GM12878 (cell line): ENCODE data around the gene BAAT. TPM values are rescaled to one million over a fixed set of nuclear protein-coding genes. Genes with fewer than 3 reads are reported as not detected.

Experiments used
- ATAC-seq: fragments of 200-7000 bp; cut with Tn5 transposase; 3 replicates; pipeline ENCODE4 v1.9.1; 2020; ENCODE audit warnings: mild to moderate bottlenecking, moderate library complexity
- BruUV-seq: library from RNA; stranded (reverse); fragments of 400-500 nt; replicated peaks from 2 replicates; lab custom pipeline; 2021; lab: Mats Ljungman, UMichigan
- CTCF ChIA-PET: fragments of 300-600 bp; sonication (Branson Sonifier 250); formaldehyde crosslinking; extraction: SDS; loops from one replicate; lab custom pipeline; 2021; ENCODE audit warnings: inconsistent platforms; lab: Yijun Ruan, JAX
- POLR2A ChIA-PET: fragments of 350-600 bp; formaldehyde crosslinking; extraction: SDS; loops from one replicate; lab custom pipeline; 2021; ENCODE audit warnings: inconsistent platforms; lab: Charles Lee
- RAD21 ChIA-PET: fragments of 300-600 bp; sonication (Branson Sonifier 250); formaldehyde crosslinking; loops from one replicate; lab custom pipeline; 2023; ENCODE audit warnings: antibody characterized with exemption; ENCODE audit not compliant: unreplicated experiment; lab: Charles Lee
- SMC1A ChIA-PET: fragments of 300-600 bp; sonication (Branson Sonifier 250); formaldehyde crosslinking; loops from one replicate; lab custom pipeline; 2023; ENCODE audit not compliant: unreplicated experiment, uncharacterized antibody; lab: Charles Lee
- DNase-seq: peaks from one replicate; pipeline ENCODE4 v3.0.0-alpha.2; 2011; ENCODE audit warnings: low read depth, low spot score
- FAIRE-seq: peaks from 3 replicates; lab custom pipeline; 2011; peaks lifted over from hg19 to GRCh38; lab: Jason Lieb, UNC
- H2AFZ ChIP-seq: 2 replicates; pipeline ENCODE4 v1.6.0; 2011; ENCODE audit warnings: low read depth, low read length, control low read depth; ENCODE audit not compliant: control insufficient read depth
- H3K27ac ChIP-seq: 2 replicates; pipeline ENCODE4 v1.5.1; 2011; ENCODE audit warnings: control low read depth; ENCODE audit not compliant: control insufficient read depth, insufficient read depth
- H3K27me3 ChIP-seq, 2 experiments: replicated peaks in 1 of 2; 2 replicates each; pipeline versions ENCODE4 v1.6.0 to v1.6.1; 2011; ENCODE audit warnings: low read length in 1 of 2; ENCODE audit not compliant: control insufficient read depth in 2 of 2, insufficient read depth in 2 of 2
- H3K36me3 ChIP-seq, 2 experiments: 2 replicates each; pipeline ENCODE4 v1.5.1; 2011; ENCODE audit warnings: low read length in 1 of 2; ENCODE audit not compliant: control insufficient read depth in 2 of 2, insufficient read depth in 2 of 2
- H3K4me1 ChIP-seq: 2 replicates; pipeline ENCODE4 v1.6.1; 2011; ENCODE audit warnings: mild to moderate bottlenecking, low read length, moderate library complexity, mixed read lengths; ENCODE audit not compliant: control insufficient read depth, insufficient read depth
- H3K4me2 ChIP-seq: 2 replicates; pipeline ENCODE4 v1.6.0; 2011; ENCODE audit warnings: control low read depth; ENCODE audit not compliant: control insufficient read depth, insufficient read depth
- H3K4me3 ChIP-seq: fragments of 200-600 bp; sonication (generic); 2 replicates; pipeline ENCODE4 v1.5.1; 2016
- H3K79me2 ChIP-seq: 2 replicates; pipeline ENCODE4 v1.6.0; 2011; ENCODE audit warnings: low read length; ENCODE audit not compliant: control insufficient read depth, insufficient read depth
- H3K9ac ChIP-seq: 2 replicates; pipeline ENCODE4 v1.8.0; 2011; ENCODE audit warnings: low read length, control low read depth, mixed read lengths; ENCODE audit not compliant: control insufficient read depth, insufficient read depth
- H3K9me3 ChIP-seq: replicated peaks from 3 replicates; pipeline ENCODE4 v1.5.1; 2011; ENCODE audit warnings: mild to moderate bottlenecking, low read length; ENCODE audit not compliant: control insufficient read depth, insufficient read depth
- H4K20me1 ChIP-seq: 2 replicates; pipeline ENCODE4 v1.6.0; 2011; ENCODE audit not compliant: control insufficient read depth, insufficient read depth
- ATF2 ChIP-seq: IDR thresholded peaks from 2 replicates; pipeline ENCODE4 v1.6.1; 2012; ENCODE audit warnings: low read length, inconsistent platforms
- ETV6 ChIP-seq, 2 experiments: fragments of 450-650 bp in 1 of 2; IDR thresholded peaks in 1 of 2; conservative IDR thresholded peaks in 1 of 2; 2 replicates each; pipeline ENCODE4 v1.6.1; 2014; ENCODE audit warnings: antibody characterized with exemption in 1 of 2, borderline replicate concordance in 1 of 2, low read depth in 1 of 2, mild to moderate bottlenecking in 1 of 2, moderate library complexity in 1 of 2
- HSF1 ChIP-seq: fragments of 150-350 bp; IDR thresholded peaks from 2 replicates; pipeline ENCODE4 v1.6.1; 2014; ENCODE audit warnings: mild to moderate bottlenecking, low read depth, low read length
- KAT2A ChIP-seq: conservative IDR thresholded peaks from 2 replicates; pipeline ENCODE4 v1.6.1; 2011; ENCODE audit warnings: low read depth, low read length; ENCODE audit not compliant: control insufficient read depth
- KLF5 ChIP-seq: fragments of 450-650 bp; IDR thresholded peaks from 2 replicates; pipeline ENCODE4 v1.6.1; 2014; ENCODE audit warnings: mild to moderate bottlenecking; ENCODE audit not compliant: partially characterized antibody
- PAX8 ChIP-seq: fragments of 450-650 bp; IDR thresholded peaks from 2 replicates; pipeline ENCODE4 v1.6.1; 2017; ENCODE audit warnings: mild to moderate bottlenecking, moderate library complexity
- POLR2AphosphoS2 ChIP-seq: IDR thresholded peaks from 2 replicates; pipeline ENCODE4 v1.6.1; 2011; ENCODE audit warnings: low read depth, mild to moderate bottlenecking, low read length, improper control_type of control experiment, moderate library complexity
- POLR2AphosphoS5 ChIP-seq: IDR thresholded peaks from 2 replicates; pipeline ENCODE4 v1.6.1; 2011; ENCODE audit warnings: mild to moderate bottlenecking, low read length, inconsistent platforms
- RBBP5 ChIP-seq: fragments of 200-600 bp; sonication (generic); conservative IDR thresholded peaks from 2 replicates; pipeline ENCODE4 v1.6.1; 2016
- SMAD1 ChIP-seq: fragments of 450-650 bp; IDR thresholded peaks from 2 replicates; pipeline ENCODE4 v1.6.1; 2018; ENCODE audit warnings: mild to moderate bottlenecking, low read depth; ENCODE audit not compliant: partially characterized antibody
- TARDBP ChIP-seq: IDR thresholded peaks from 2 replicates; pipeline ENCODE4 v1.6.1; 2016; ENCODE audit warnings: borderline replicate concordance
- WRNIP1 ChIP-seq: IDR thresholded peaks from 2 replicates; pipeline ENCODE4 v1.6.1; 2011; ENCODE audit warnings: low read depth, low read length, improper control_type of control experiment, borderline replicate concordance
- ZBTB33 ChIP-seq: fragments of 450-650 bp; IDR thresholded peaks from 2 replicates; pipeline ENCODE4 v1.6.1; 2017; ENCODE audit warnings: mild to moderate bottlenecking
- ZNF592 ChIP-seq: fragments of 450-650 bp; IDR thresholded peaks from 2 replicates; pipeline ENCODE4 v1.6.1; 2017; ENCODE audit warnings: mild to moderate bottlenecking, moderate library complexity
- whole genome bisulfite sequencing: methylation state at CpG from one replicate; pipeline ENCODE4 v1.1.6; 2016; ENCODE audit warnings: low lambda C conversion rate; ENCODE audit not compliant: insufficient replicate concordance, insufficient coverage; ENCODE audit errors: missing lambda C conversion rate; 5-methylcytosine and 5-hydroxymethylcytosine counted together
- in situ Hi-C: fragments of 300-500 bp; cut with MboI; formaldehyde crosslinking; loops from 9 replicates; pipeline ENCODE4 v1.14.3; 2018; ENCODE audit warnings: mixed read lengths
- intact Hi-C: fragments of 100-400 bp; cut with micrococcal nuclease; formaldehyde crosslinking; loops from one replicate; pipeline ENCODE4 v1.14.2; 2022; ENCODE audit not compliant: unreplicated experiment
- polyA plus RNA-seq, 11 experiments: library from polyadenylated mRNA; depleted of rRNA in 4 of 11; unstranded in 6 of 11; stranded (reverse) in 5 of 11; fragments of >200 nt; fragmentation: Nextera tagmentation in 4 of 11; fragmentation: Illumina TruSeq in 1 of 11; extraction: Ambion mirVana in 4 of 11; extraction: Trizol in 1 of 11; gene quantifications; 1 replicate in 1 of 11; 2 replicates in 10 of 11; pipeline versions ENCODE4 v1.2.1 to v1.2.3, GENCODE V29; 2011 to 2016; ENCODE audit warnings: inconsistent platforms in 2 of 11, missing spikeins in 2 of 11, low read depth in 1 of 11
- total RNA-seq, 4 experiments: library from RNA; depleted of rRNA in 3 of 4; stranded (reverse); fragments of >200 nt in 3 of 4; fragmentation: Illumina TruSeq in 1 of 4; extraction: Trizol in 1 of 4; gene quantifications; 2 replicates each; pipeline versions ENCODE4 v1.2.1 to v1.2.3, GENCODE V29; 2013 to 2021

Gene BAAT
- total and polyA plus RNA-seq, 10 of the 15 experiments (the other 5 are each of a cell fraction or from before 2014, with no cell fraction given) = 0.02 to 0.26 (median 0.06) TPM; not detected in 2

GRCh38 chr9:101354765-101355708 is 29.8 kb downstream of the BAAT start:
- Histone ChIP-seq H3K27ac (no peak overlapping the region), H3K4me2 (no peak overlapping the region), H3K4me3 (no peak overlapping the region), H3K9ac (no peak overlapping the region), H3K79me2 (no peaks in the 10 kb centered on the region), H3K36me3 (no peaks in the 10 kb centered on the region), H2AFZ (no peak overlapping the region), H3K9me3 (no peaks in the 10 kb centered on the region), H3K27me3 (no peaks in the 10 kb centered on the region), H4K20me1 (no peaks in the 10 kb centered on the region), H3K4me1 (no peaks in the 10 kb centered on the region)
- ATAC-seq (no peak), FAIRE-seq (no peak), DNase-seq (no peak)
- in situ Hi-C loops (no loop called here), intact Hi-C loops (no loop called here)
- POLR2A ChIA-PET = no interaction called here
- WGBS = 27% methylated on average over 7 of the region's 7 CpGs
- RAD21 ChIA-PET = no interaction called here
- BruUV-seq = no TSS peak
- SMC1A ChIA-PET = no interaction called here
- CTCF ChIA-PET = no interaction called here
- TF ChIP-seq KAT2A (no peak), PAX8 (no peak), TARDBP (no peak), ETV6 (conservative IDR thresholded peaks at IDR 0.05 in 1 of 2, IDR thresholded peaks at IDR 0.05 in 1 of 2; ENCODE audit: borderline replicate concordance in 1 of 2, low read depth in 1 of 2) (no peak), WRNIP1 (no peak), KLF5 (no peak), ZNF592 (no peak), POLR2AphosphoS2 (no peak), SMAD1 (no peak), ATF2 (no peak), ZBTB33 (no peak), POLR2AphosphoS5 (no peak), HSF1 (no peak), RBBP5 (no peak)
